Karpas-422 (cell line): ENCODE results near the gene SF3B1. TPM values are rescaled to one million over a fixed set of nuclear protein-coding genes. Genes with fewer than 3 reads are reported as not detected.
"Not testable (repeated sequence)": the region's sequence is repeated elsewhere in the genome, so short reads cannot be mapped to it uniquely, and the experiment has no call there.

Experiments
- DNase-seq: peaks from one replicate; pipeline ENCODE4 v3.0.0-alpha.2; 2015
- H2AFZ ChIP-seq: fragments of 200-600 bp; sonication (generic); 2 replicates; pipeline ENCODE4 v1.6.1; 2014; ENCODE audit warnings: antibody characterized with exemption, low read length, mixed read lengths
- H3K27ac ChIP-seq: fragments of 200-600 bp; sonication (generic); 2 replicates; pipeline ENCODE4 v1.5.1; 2014; ENCODE audit warnings: mild to moderate bottlenecking, low read length, moderate library complexity
- H3K27me3 ChIP-seq: fragments of 200-600 bp; sonication (generic); 2 replicates; pipeline ENCODE4 v1.6.1; 2014; ENCODE audit warnings: low read length, mixed read lengths
- H3K36me3 ChIP-seq: fragments of 200-600 bp; sonication (generic); 2 replicates; pipeline ENCODE4 v1.6.1; 2014; ENCODE audit warnings: low read length, mixed read lengths; ENCODE audit not compliant: insufficient read depth
- H3K4me1 ChIP-seq: fragments of 200-600 bp; sonication (generic); 2 replicates; pipeline ENCODE4 v1.6.1; 2014; ENCODE audit warnings: mild to moderate bottlenecking, low read length, mixed read lengths
- H3K4me2 ChIP-seq: fragments of 200-600 bp; sonication (generic); 2 replicates; pipeline ENCODE4 v1.6.1; 2014; ENCODE audit warnings: low read length, low read depth, mild to moderate bottlenecking; ENCODE audit not compliant: poor library complexity, severe bottlenecking
- H3K4me3 ChIP-seq: fragments of 200-600 bp; sonication (generic); 2 replicates; pipeline ENCODE4 v1.5.1; 2014; ENCODE audit warnings: mild to moderate bottlenecking, antibody characterized with exemption, low read length, mixed read lengths
- H3K79me2 ChIP-seq: fragments of 200-600 bp; sonication (generic); 2 replicates; pipeline ENCODE4 v1.6.1; 2014; ENCODE audit warnings: mild to moderate bottlenecking, low read length, mixed read lengths
- H3K9ac ChIP-seq: fragments of 200-600 bp; sonication (generic); 2 replicates; pipeline ENCODE4 v1.6.0; 2014; ENCODE audit warnings: low read length
- H3K9me2 ChIP-seq: fragments of 200-600 bp; sonication (generic), shearing (Covaris generic); replicated peaks from 2 replicates; pipeline ENCODE4 v1.6.0; 2014; ENCODE audit warnings: mild to moderate bottlenecking, low read length, moderate library complexity; ENCODE audit not compliant: insufficient read depth
- H3K9me3 ChIP-seq: fragments of 300-700, 200-600 bp; sonication (generic); 2 replicates; pipeline ENCODE4 v1.6.1; 2014; ENCODE audit warnings: low read length, mixed read lengths
- H4K20me1 ChIP-seq: fragments of 200-600 bp; sonication (generic); 2 replicates; pipeline ENCODE4 v1.6.1; 2014; ENCODE audit warnings: mild to moderate bottlenecking, antibody characterized with exemption, low read length, low read depth; ENCODE audit not compliant: insufficient read depth
- total RNA-seq: library from RNA; depleted of rRNA; stranded (reverse); fragments of >200 nt; shearing (Covaris generic); gene quantifications from 2 replicates; pipeline ENCODE4 v1.2.3, GENCODE V29; 2014; ENCODE audit warnings: low replicate concordance; rRNA removed

Gene SF3B1, protein sequence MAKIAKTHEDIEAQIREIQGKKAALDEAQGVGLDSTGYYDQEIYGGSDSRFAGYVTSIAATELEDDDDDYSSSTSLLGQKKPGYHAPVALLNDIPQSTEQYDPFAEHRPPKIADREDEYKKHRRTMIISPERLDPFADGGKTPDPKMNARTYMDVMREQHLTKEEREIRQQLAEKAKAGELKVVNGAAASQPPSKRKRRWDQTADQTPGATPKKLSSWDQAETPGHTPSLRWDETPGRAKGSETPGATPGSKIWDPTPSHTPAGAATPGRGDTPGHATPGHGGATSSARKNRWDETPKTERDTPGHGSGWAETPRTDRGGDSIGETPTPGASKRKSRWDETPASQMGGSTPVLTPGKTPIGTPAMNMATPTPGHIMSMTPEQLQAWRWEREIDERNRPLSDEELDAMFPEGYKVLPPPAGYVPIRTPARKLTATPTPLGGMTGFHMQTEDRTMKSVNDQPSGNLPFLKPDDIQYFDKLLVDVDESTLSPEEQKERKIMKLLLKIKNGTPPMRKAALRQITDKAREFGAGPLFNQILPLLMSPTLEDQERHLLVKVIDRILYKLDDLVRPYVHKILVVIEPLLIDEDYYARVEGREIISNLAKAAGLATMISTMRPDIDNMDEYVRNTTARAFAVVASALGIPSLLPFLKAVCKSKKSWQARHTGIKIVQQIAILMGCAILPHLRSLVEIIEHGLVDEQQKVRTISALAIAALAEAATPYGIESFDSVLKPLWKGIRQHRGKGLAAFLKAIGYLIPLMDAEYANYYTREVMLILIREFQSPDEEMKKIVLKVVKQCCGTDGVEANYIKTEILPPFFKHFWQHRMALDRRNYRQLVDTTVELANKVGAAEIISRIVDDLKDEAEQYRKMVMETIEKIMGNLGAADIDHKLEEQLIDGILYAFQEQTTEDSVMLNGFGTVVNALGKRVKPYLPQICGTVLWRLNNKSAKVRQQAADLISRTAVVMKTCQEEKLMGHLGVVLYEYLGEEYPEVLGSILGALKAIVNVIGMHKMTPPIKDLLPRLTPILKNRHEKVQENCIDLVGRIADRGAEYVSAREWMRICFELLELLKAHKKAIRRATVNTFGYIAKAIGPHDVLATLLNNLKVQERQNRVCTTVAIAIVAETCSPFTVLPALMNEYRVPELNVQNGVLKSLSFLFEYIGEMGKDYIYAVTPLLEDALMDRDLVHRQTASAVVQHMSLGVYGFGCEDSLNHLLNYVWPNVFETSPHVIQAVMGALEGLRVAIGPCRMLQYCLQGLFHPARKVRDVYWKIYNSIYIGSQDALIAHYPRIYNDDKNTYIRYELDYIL
- 169 and 304 TPM in 2 replicates for total RNA-seq

DNA sequence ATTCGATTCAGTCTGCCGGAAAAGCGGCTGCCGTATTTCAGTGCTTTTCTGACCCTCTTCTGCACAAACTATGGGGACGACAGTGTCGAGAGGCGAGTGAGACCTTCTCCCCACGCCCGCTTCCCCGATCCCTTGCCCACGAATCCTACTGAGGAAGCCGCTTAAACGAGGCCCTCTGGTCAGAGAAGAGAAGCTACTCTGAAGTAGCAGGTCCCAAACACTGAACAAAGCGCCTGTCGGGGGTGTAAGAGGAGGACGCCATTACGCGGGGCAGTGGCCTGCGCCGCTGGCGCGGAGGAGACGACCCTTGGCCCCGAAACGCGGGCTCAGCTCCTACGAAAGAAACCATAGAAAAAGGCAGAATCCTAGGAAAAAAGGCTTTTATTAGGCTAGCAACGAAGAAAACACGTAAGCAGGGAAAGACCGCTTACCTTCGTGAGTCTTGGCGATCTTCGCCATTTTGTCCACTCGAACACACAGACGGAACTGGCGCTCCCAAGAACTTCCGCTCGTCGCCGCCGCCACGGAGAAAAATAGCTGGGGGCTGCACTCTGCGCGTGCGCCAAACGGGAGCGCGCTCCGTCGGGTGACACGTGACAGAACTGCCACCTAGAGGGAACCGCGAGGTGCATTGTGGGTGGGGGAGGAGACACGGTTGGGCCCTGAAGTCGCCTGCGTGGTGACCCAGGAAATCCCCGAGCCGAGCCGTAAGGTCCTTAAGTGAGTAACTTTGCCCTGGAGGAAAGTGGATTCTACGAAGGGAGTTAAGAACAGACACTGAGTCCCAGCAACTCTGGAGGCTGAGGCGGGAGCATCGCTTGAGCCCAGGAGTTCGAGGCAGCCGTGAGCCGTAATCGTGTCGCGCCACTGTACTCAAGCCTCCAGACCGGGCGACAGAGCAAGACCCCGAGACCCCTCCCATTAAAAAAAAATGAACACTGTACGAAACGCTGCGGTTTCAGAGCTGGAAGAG lies at the start of gene SF3B1:
TSS of gene SF3B1 (minus strand) at position 488 of the 973 bp plus-strand sequence. CDS start at position 459, 29 bp downstream.
- H4K20me1 ChIP-seq: peaks cover 45% of the 10 kb centered on the region
- peaks cover 43% of the 10 kb centered on the region for H3K4me1 ChIP-seq
- peak within 1 kb of the TSS; percentile 81 for H3K27ac ChIP-seq
- peak within 1 kb of the TSS; percentile 91 for H3K4me2 ChIP-seq
- no peaks in the 10 kb centered on the region for H3K27me3 ChIP-seq
- H3K9me3 ChIP-seq: no peaks in the 10 kb centered on the region
- peak within 1 kb of the TSS; percentile 98 for H3K4me3 ChIP-seq
- DNase-seq: peak; percentile 99
- H3K36me3 ChIP-seq: peaks cover 3% of the 10 kb centered on the region; the same call in 1 of the 2 replicates
- peaks cover 58% of the 10 kb centered on the region for H3K79me2 ChIP-seq
- peak within 1 kb of the TSS; percentile 97 for H3K9ac ChIP-seq
- H3K9me2 ChIP-seq: no peaks in the 10 kb centered on the region
- H2AFZ ChIP-seq: peak within 1 kb of the TSS; percentile 72

DNA sequence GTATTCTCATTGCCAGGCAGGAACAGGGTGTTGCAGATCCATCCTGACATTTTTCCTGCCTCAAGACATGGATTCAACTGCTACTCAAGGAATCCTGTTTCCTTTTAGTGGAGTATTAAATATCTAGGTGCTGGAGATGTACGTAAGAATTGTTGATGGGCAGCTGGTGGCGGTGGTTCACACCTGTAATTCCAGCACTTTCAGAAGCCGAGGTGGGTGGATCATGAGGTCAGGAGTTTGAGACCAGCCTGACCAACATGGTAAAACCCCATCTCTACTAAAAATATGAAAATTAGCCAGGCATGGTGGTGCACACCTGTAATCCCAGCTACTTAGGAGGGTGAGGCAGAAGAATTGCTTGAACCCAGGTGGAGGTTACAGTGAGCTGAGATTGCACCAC lies 49.4 kb upstream of the SF3B1 start:
- H3K27ac ChIP-seq, H3K9me2 ChIP-seq, H4K20me1 ChIP-seq, DNase-seq, H3K4me1 ChIP-seq, H3K27me3 ChIP-seq, H2AFZ ChIP-seq, H3K9ac ChIP-seq, H3K9me3 ChIP-seq, H3K4me3 ChIP-seq, H3K79me2 ChIP-seq, H3K4me2 ChIP-seq: not testable (repeated sequence)
- H3K36me3 ChIP-seq: peaks cover 32% of the 10 kb centered on the region

DNA sequence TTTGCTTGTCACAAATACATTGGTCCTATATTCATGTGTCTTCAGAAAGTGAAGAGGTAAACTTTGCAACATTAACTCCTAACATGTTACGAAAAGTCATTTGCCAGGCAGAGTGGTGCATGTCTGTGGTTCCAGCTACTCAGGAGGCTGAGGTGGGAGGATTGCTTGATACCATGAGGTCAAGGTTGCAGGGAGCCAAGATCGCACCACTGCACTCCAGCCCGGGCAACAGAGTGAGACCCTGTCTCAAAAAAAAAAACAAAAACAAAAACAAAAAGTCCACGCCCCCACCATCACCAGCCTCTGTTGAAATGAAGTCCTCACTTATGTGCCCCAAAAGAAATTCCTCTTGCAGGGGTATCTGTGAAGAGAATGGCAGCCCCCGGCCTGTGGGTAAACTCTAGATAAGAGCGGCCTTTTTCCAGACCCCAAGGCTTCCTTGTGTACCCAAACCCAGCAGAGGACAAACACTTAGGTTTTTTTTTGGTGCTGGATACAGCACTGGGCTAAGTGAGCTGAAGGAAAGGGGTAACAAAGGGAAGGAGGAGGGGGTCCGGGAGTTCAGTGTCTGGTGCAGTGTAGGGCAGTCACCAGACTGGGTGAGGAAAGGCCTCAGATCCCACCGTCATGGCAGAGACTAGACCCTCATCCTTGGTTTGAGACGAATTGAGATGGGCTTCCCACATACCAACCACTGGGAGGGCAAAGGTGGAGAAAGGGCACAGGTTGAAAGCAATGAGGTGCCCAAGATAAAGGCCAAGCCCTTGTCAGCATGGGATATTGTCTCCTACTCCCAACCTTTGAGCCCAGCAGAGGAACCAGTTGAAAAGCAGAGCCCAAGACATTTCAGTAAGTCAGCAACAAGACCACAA lies 45.6 kb upstream of the SF3B1 start:
- no peaks in the 10 kb centered on the region for H3K9me3 ChIP-seq
- no peak overlapping the region for H3K4me3 ChIP-seq
- no peaks in the 10 kb centered on the region for H3K79me2 ChIP-seq
- H2AFZ ChIP-seq: no peak overlapping the region
- H3K4me1 ChIP-seq: no peaks in the 10 kb centered on the region
- DNase-seq: no peak
- no peaks in the 10 kb centered on the region for H3K27me3 ChIP-seq
- H3K36me3 ChIP-seq: peaks cover under 1% of the 10 kb centered on the region; the same call in 1 of the 2 replicates
- no peak overlapping the region for H3K9ac ChIP-seq
- no peak overlapping the region for H3K27ac ChIP-seq
- no peak overlapping the region for H3K4me2 ChIP-seq
- no peaks in the 10 kb centered on the region for H4K20me1 ChIP-seq
- H3K9me2 ChIP-seq: no peaks in the 10 kb centered on the region

DNA sequence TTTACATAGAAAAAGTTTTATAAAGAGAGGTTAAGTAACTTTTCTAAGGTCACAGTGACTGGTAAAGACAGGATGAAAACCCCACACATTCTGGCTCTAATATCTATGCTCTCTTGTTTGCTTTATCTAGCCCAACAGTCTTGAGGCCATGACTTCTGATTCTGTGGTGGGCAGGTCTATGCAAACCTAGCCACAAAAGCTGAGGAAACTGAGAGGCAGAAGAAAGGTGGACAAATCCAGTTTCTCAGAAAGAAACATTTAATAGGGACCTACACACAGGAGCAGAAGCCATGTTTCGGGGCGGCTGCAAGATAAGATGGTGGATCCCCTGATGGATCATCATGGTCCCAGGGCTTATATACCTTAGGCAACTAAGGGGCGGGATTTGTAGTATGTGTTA lies 43.0 kb upstream of the SF3B1 start:
- H3K27me3 ChIP-seq: no peaks in the 10 kb centered on the region
- no peak overlapping the region for H3K4me2 ChIP-seq
- H2AFZ ChIP-seq: no peak overlapping the region
- H3K9ac ChIP-seq: no peak overlapping the region
- no peaks in the 10 kb centered on the region for H3K9me3 ChIP-seq
- H3K79me2 ChIP-seq: no peaks in the 10 kb centered on the region
- DNase-seq: no peak
- H3K36me3 ChIP-seq: peaks cover 19% of the 10 kb centered on the region
- no peaks in the 10 kb centered on the region for H3K4me1 ChIP-seq
- H3K27ac ChIP-seq: no peak overlapping the region
- H3K4me3 ChIP-seq: no peak overlapping the region
- no peaks in the 10 kb centered on the region for H3K9me2 ChIP-seq
- no peaks in the 10 kb centered on the region for H4K20me1 ChIP-seq

DNA sequence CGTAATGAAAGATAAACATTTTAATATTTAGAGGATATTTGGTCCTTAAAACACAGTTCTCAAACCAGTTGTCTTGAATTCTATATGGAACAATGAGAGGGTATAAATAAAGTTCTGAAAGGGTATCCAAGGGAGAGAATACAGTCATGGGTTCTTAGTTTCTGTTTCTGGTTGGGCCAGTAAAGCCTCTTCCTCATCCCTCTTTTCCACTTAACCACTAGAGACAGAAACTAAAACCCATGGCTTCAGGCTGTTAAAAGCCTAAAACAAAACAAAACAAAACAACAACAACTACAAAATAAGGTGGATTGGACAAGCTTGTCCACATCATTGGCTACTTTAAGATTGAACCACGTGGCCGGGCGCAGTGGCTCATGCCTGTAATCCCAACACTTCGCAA lies 37.3 kb upstream of the SF3B1 start:
- peaks cover 5% of the 10 kb centered on the region; the same call in 1 of the 2 replicates for H3K79me2 ChIP-seq
- H3K9me2 ChIP-seq: no peaks in the 10 kb centered on the region
- H3K9ac ChIP-seq: no peak overlapping the region
- no peaks in the 10 kb centered on the region for H3K4me1 ChIP-seq
- peaks cover 50% of the 10 kb centered on the region for H3K36me3 ChIP-seq
- no peaks in the 10 kb centered on the region for H3K9me3 ChIP-seq
- H3K4me3 ChIP-seq: no peak overlapping the region
- no peak overlapping the region for H3K4me2 ChIP-seq
- no peaks in the 10 kb centered on the region for H4K20me1 ChIP-seq
- H3K27ac ChIP-seq: no peak overlapping the region
- DNase-seq: no peak
- H3K27me3 ChIP-seq: no peaks in the 10 kb centered on the region
- no peak overlapping the region for H2AFZ ChIP-seq

DNA sequence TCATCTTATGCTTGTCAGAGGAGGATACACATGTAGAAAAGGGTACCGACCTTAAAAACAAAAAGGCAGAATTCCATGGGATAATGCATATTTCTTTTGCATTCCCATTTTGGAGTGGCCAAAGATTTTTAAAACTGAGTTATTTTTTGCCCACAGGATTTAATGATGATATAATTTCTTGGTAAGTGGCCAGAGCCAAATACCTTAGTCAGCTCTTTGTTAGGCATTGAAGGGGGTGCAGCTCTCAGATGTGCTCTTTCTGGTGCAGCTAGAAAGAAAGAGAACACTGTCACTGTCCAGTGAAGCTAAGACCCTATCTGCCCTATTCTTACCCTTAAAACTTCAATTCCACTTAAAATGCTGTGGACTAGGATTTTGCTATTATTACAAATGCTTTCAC lies 29.3 kb upstream of the SF3B1 start:
- H3K79me2 ChIP-seq: peaks cover 33% of the 10 kb centered on the region
- H3K36me3 ChIP-seq: peaks cover 35% of the 10 kb centered on the region
- H4K20me1 ChIP-seq: no peaks in the 10 kb centered on the region
- no peaks in the 10 kb centered on the region for H3K27me3 ChIP-seq
- no peaks in the 10 kb centered on the region for H3K4me1 ChIP-seq
- H3K9me2 ChIP-seq: no peaks in the 10 kb centered on the region
- H3K4me3 ChIP-seq: no peak overlapping the region
- no peaks in the 10 kb centered on the region for H3K9me3 ChIP-seq
- no peak overlapping the region for H3K27ac ChIP-seq
- no peak overlapping the region for H3K9ac ChIP-seq
- no peak overlapping the region for H3K4me2 ChIP-seq
- no peak overlapping the region for H2AFZ ChIP-seq
- no peak for DNase-seq
